GM18907 (cell line): ENCODE results near the gene NDUFA1.
"Not testable (repeated sequence)": the region's sequence is repeated elsewhere in the genome, so short reads cannot be mapped to it uniquely, and the experiment has no call there.

Experiments used
- ATAC-seq: cut with Tn5 transposase; IDR thresholded peaks from one replicate; pipeline ENCODE4 v1.9.1; 2021; ENCODE audit warnings: mild to moderate bottlenecking, moderate library complexity; ENCODE audit not compliant: unreplicated experiment

NDUFA1 gene

DNA sequence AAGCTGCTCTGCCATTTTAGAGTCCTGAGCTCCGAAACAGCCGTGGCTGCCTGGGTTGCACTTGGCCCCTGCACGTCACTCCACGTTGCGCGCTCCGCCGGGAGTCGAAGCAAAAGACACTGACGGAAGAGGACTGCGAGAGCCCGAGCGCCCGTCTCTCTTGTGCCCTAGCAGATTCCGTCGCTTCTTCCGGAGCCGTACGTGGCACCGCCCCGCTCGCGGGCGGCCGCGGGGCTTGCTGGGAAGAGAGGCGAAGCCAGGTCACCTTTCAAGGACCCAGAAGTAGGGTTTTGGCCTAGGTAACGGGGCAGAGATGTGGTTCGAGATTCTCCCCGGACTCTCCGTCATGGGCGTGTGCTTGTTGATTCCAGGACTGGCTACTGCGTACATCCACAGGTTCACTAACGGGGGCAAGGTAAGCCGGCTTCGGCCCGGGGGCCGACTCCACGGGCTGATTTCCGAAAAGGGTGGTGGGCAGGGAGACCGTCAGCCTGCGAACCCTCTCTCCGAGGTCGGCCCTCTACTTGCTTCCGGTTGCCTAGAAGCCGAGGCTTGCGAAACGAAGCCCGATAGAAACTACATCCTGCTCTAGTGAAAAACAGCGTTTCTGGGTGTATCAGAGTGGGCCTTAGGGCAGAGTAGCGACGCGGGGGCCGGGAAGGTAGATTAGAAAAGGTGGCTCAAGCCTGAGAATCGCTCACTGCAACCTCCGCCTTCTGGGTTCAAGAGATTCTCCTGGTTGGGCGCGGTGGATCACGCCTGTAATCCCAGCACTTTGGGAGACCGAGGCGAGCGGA is at the start of gene NDUFA1, which contains the start of gene RNF113A:
Gene NDUFA1 (plus strand): TSS at position 234 of the 797 bp plus-strand sequence. CDS start 80 bp downstream, at position 314.
Gene RNF113A (minus strand): TSS at position 135 of the 797 bp plus-strand sequence. CDS start 120 bp downstream, at position 15.
- peak; percentile 93 for ATAC-seq

DNA sequence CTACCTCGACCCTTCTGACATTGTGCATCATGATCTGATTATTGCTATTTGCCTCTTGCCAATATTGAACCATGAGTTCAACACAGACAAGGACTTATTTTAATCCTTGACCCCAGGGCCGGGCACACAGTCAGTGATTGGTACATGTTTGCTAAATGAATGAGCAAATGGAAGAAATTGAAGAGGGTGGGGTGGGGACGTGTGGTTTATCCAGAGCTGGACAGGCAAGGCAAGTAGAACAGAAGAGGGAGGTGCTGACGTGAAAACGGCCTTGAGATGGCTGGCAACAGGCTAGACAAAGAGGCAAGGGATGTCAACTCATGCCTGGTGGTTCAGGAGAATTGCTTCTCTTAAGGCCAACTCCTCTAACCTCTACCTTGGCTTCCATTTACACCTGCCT is 47.4 kb upstream of the NDUFA1 start:
- ATAC-seq: not testable (repeated sequence)

DNA sequence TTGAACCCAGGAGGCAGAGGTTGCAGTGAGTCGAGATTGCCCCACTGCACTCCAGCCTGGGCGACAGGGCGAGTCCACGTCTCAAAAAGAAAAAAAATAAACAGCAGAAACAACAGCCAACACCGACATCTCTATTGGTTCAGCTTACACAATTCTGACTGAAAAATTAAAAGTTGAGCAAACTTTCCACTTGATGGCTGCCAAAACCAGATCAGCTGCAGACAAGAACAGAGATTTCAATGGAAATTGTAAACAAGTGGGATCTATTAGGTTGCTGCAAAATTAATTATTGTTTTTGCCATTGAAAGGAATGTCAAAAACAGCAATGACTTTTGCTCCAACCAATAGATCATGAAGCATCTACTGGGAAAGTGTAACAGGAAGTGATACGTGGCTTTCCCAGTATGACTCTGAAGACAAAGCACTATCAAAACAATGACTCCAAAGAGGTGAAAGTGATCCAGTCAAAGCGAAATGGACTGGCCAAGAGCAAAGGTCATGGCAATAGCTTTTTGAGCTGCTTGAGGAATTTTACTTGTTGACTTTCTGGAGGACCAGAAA is 45.2 kb upstream of the NDUFA1 start:
- no peak for ATAC-seq

GRCh38 chrX:119828446-119828845 is 43.2 kb upstream of the NDUFA1 start:
- no peak for ATAC-seq

DNA sequence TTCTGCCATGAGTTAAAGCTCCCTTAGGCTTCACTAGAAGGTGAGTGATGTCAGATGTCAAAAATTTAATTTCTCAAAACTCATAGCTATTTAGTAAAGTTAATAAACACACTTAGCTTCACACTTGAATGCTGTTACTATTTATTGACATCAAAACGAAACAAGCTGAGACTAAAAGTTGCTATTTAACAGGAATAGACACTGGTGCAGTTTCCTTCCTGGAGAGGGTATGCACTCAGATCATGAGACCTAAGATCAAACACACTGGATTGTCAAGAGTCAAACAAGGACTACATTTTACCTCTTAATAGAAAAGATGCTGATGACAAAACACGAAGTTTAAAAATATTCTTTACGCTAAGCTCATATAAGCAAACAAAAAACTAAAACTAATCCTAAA is 37.7 kb upstream of the NDUFA1 start:
- ATAC-seq: no peak

GRCh38 chrX:119852382-119853353 is 19.0 kb upstream of the NDUFA1 start, which contains the start of gene UPF3B:
UPF3B (minus strand) TSS chrX:119852963; CDS start chrX:119852928, 35 bp downstream.
- ATAC-seq: peak; percentile 97

- ATAC-seq: no peak
Measured at GRCh38 chrX:119853444-119853843, 18.2 kb upstream of the NDUFA1 start.

DNA sequence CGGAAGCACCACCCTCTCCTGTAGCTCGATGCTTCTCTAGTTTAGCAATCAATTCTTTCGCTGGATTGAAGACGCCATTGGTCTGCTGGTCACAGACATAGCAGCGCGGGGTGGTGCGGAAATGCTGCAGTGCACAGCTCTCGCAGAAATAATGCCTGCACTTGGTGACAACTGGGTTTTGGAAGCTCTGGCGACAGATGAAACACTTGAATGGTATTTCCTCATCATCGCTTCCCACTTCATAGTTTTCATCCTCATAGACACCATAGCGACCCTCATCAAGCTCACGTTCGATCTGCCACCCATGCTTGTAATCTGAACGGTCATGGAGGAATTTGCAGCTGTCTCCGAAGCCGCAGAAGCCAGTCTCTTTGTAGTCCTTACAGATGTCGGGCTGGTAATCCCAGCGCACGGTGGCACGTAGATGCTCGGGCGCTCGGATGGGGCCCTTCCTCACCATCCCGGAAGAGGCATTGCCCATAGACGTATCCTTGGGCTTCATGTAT is 953 bp upstream of the NDUFA1 start:
- ATAC-seq: peak; percentile 27

DNA sequence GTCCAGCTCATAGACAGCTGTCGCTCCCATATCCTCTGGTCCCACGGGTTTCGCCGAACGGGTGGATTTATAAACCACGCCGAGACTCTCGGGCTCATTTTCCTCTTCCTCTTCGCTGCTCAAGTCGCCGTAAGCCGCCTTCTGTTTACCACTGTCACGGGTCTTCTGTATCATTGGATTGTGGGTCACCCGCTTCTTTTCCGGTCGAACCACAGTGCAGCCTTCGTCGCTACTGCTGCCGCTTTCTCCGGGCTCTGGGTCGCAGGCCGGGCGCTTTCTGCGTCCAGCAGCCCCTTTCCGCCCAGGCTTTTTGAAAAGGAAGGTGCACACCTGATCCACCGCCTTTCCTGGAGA is 410 bp upstream of the NDUFA1 start:
- peak; percentile 40 for ATAC-seq

DNA sequence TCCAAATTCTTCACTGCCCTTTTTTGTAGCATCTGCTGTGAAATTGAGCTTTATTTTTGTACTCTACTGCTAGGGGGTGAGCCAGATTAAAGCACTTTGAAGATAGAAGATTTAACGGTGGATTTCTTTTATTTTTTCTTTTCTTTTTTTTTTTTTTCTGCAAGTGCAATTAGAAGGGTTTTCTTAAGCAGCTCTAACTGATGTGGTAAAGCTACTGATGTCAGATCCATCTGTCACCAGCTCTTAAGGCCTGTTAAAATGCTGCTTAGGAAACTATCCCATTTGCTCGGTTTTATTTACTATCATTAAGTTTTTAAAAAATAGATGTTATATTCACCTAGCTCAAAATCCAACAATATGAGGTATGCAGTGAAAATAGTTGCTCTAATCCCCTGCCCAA is 7.1 kb downstream of the NDUFA1 start:
- no peak for ATAC-seq

DNA sequence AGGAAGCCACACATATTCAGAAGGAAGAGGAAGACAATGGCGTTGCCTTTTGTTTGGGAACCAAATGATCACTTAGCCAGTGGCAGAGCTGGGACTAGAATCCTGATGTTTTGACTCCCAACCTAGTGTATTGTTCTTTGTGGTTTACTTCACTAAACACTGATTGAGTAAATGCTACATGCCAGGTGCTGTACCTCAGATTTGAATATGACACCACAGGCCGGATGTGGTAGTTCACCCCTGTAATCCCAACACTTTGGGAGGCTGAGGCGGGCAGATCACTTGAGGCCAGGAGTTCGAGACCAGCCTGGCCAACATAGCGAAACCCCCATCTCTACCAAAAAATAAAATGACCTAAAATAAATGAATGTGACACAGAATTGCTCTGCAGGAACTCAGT is 8.4 kb downstream of the NDUFA1 start:
- ATAC-seq: peak; percentile 23

DNA sequence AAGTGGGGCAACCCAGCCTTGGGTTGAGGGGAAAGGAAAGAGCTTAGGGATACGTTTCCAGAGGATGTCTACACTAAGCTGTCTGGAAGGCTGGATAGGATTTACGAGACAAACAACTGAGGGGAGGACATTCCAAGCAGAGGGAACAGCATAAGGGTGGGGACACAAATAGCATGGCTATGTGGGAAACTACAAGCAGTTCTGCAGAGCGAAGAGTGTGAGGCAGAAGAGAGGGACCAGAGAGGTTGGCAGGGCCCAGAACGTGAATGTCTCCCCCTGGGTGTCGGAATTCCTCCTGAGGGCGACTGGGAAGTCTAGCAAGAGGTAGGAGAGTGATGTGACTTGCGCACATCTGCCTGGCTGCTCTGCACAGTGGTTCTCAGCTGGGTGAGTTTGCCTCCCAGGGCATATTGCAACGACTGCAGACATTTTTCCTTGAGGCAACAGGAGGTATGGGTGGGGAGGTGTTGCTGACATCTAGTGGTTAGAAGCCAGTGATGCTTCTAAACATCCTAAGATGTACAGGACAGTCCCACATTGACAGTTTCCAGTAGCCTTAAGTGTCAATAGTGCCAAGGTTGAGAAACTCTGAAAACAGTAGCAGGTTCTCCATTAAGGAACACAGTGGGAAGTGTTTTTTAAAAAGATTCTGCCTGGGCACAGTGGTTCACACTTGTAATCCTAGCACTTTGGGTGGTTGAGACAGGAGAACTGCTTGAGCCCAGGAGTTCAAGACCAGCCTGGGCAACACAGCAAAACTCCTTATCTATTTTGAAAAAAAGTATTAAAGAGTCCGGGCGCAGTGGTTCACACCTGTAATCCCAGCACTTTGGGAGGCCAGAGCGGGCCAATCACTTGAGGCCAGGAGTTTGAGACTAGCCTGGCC is 9.2 kb downstream of the NDUFA1 start:
- peak; percentile 94 for ATAC-seq

GRCh38 chrX:119885554-119886428 is 14.2 kb downstream of the NDUFA1 start:
- no peak for ATAC-seq

DNA sequence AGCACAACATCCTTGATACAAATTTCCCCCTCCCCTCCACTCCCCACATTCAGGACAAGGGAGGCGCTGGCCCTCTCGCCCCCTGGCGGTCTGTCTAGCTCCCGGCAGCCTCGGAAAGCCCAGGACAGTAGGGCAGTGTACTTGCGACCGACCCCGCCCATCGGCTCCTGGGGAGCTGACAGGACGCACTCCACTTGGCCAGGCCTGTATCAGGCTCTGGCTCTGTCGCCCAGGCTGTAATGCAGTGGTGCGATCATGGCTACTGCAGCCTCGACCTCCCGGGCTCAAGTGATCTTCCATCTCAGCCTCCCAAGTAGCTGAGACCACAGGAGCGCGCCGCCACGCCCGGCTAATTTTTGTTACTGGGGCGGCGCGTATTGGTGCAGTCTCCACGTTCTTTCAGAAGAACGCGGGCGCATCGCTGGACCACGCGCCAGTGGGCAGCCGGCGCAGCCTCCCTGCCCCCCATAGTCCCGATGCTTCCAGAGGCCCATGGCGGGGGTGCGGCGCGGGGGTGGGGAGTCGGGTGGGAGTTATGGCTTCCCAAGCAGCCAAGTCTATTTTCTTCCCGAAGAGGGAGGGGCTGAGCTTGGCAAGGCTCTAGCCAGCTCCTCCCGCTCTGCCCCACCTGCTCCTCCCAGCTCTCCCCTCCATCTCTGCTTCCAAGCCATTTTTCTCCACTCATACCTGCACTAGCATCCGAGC is 16.2 kb downstream of the NDUFA1 start:
- peak; percentile 85 for ATAC-seq

- ATAC-seq: not testable (repeated sequence)
Measured at GRCh38 chrX:119890626-119891025, 19.0 kb downstream of the NDUFA1 start.

DNA sequence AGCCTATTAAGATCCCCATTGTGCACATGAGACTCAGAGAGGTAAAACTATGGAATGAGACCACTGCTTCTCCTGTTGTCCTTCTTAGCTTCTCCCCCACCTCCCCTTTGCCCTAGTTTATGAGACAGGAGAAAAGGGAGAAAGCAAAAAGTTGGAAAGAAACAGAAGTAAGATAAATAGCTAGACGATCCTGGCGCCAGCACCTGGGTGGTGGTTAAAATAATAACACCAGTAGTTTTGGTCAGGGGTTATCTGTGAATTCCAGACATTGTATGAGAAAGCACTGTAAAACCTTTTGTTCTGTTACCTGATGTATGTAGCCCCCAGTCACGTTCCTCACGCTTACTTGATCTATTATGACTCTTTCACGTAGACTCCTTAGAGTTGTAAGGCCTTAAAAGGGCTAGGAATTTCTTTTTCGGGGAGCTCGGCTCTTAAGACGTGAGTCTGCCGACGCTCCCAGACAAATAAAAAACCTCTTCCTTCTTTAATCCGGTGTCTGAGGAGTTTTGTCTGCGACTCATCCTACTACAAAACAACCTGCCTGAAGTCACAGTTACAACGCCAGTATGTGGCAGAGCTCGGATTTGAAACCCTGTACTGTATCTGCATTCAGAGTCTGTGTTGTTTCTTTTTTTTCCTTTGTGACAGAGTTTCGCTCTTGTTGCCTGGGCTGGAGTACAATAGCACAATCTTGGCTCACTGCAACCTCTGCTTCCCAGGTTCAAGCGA is 20.5 kb downstream of the NDUFA1 start:
- ATAC-seq: not testable (repeated sequence)

DNA sequence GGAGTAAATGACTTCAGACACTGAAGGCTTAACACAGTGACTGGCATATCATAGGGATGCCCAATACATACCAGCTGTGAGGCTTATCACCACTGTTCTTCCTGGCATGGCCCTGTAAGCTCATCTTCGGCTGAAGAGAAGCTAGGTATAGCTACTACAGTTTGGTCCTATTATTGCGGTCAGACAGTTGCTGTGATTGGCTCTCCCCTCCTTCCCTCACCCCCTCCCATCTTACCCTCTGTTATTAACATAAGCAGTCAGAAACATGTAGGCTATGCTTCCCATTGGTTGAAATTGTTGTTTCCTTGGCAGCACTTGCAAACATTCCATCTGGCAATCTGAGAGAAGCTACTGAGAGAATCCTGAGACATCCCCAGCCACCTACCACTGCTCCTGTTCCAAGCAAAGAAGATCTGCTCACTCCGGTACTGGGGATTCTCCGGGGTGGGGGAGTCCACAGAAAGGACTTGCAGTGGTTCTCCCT is 24.3 kb downstream of the NDUFA1 start, which contains the start of gene AKAP14:
Gene AKAP14 (plus strand): TSS at position 51 of the 484 bp plus-strand sequence. CDS start 7,331 bp downstream, outside the sequence.
- ATAC-seq: no peak
